ENCODE measurements around the gene PAX6.

Gene PAX6

DNA sequence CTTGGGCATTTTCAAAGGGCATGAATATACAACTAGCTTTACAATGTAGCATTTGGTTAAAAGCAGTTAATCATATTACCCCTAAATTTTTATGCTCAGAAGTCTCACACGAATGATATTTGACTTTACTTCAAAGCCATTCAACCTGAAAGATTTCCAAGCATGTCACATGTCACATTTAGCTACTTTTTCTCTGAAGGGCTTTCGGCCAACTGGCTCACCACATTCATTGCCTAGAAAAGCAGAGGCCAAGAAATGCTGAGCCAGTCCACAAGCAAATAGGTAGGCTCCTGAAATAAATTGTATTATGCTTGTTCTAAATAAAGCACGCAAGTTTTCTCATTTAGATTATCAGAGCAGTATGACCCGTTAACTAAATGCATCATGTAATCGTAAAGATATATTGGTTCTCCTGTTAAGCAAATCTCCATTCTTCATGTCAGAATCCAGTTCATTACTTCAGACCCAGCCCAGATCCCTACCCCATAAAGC, 30.6 kb downstream of the PAX6 start:
- no peaks in the 10 kb centered on the region for H3K27me3 ChIP-seq (ENCODE audit: insufficient read depth, low read depth)
- H3K4me3 ChIP-seq (IDR thresholded peaks at IDR 0.05; ENCODE audit: insufficient read depth, low read depth, low read length) = no peak overlapping the region
- H4K20me1 ChIP-seq (ENCODE audit: insufficient read depth) = no peaks in the 10 kb centered on the region
- TF ChIP-seq, protein P1, sequence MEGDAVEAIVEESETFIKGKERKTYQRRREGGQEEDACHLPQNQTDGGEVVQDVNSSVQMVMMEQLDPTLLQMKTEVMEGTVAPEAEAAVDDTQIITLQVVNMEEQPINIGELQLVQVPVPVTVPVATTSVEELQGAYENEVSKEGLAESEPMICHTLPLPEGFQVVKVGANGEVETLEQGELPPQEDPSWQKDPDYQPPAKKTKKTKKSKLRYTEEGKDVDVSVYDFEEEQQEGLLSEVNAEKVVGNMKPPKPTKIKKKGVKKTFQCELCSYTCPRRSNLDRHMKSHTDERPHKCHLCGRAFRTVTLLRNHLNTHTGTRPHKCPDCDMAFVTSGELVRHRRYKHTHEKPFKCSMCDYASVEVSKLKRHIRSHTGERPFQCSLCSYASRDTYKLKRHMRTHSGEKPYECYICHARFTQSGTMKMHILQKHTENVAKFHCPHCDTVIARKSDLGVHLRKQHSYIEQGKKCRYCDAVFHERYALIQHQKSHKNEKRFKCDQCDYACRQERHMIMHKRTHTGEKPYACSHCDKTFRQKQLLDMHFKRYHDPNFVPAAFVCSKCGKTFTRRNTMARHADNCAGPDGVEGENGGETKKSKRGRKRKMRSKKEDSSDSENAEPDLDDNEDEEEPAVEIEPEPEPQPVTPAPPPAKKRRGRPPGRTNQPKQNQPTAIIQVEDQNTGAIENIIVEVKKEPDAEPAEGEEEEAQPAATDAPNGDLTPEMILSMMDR (conservative IDR thresholded peaks at IDR 0.05; ENCODE audit: low read depth, low read length) = no peak
- H3K27ac ChIP-seq = no peak overlapping the region
- no peaks in the 10 kb centered on the region for H3K79me2 ChIP-seq (ENCODE audit: insufficient read depth, low read depth)
- H3K36me3 ChIP-seq (ENCODE audit: insufficient read depth) = no peaks in the 10 kb centered on the region
- no peak overlapping the region for H3K4me2 ChIP-seq
- no peak overlapping the region for H3K9ac ChIP-seq
- no peaks in the 10 kb centered on the region for H3K4me1 ChIP-seq (ENCODE audit: low read depth, poor library complexity, severe bottlenecking)
- H2AFZ ChIP-seq (ENCODE audit: low read depth) = no peak overlapping the region

DNA sequence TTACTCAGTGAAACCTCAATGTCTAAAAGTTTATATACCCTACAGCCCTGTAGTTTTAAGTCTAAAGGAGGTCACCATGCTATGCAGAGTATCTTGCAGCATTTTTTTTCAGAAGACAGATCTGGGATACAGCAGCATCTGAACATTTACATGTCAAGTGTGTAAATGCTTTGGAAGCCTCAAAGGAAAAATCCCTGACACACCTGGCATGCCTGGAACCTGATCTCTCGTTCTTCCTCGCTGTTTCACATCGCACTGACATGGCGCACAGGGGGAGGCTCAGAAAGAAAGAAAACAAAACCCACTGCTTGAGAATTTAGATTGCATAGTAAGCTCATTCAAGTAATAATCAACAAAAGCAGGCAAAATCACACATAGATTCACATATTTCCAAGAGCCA, 31.0 kb downstream of the PAX6 start:
- TF ChIP-seq, protein P1 (conservative IDR thresholded peaks at IDR 0.05; ENCODE audit: low read depth, low read length) = no peak

DNA sequence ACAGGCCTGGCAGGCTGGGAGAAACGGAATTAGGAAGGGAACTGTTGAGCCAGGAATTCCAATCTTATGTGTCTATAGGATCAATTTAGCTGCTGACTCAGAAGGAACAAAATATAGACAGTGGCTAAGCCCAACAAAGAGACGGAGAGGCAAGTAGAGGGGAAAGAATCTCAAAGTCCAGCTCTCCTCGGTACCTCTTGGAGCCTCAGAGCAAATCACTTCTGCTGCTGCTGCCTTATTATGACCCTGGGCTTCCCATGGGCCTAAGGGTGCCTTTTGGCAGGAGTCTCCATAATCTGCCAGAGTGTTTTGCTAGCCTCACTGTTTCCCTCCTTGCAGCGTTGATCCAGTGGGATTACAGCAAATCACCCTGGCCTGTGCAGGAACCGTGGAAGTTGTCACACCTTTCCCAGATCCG, 31.7 kb downstream of the PAX6 start:
- no peak overlapping the region for H3K27ac ChIP-seq
- H3K9ac ChIP-seq = no peak overlapping the region
- no peak overlapping the region for H3K4me2 ChIP-seq
- H3K36me3 ChIP-seq (ENCODE audit: insufficient read depth) = no peaks in the 10 kb centered on the region
- H3K4me3 ChIP-seq (IDR thresholded peaks at IDR 0.05; ENCODE audit: insufficient read depth, low read depth, low read length) = no peak overlapping the region
- TF ChIP-seq, protein P1 (conservative IDR thresholded peaks at IDR 0.05; ENCODE audit: low read depth, low read length) = no peak
- H3K79me2 ChIP-seq (ENCODE audit: insufficient read depth, low read depth) = no peaks in the 10 kb centered on the region
- no peaks in the 10 kb centered on the region for H4K20me1 ChIP-seq (ENCODE audit: insufficient read depth)
- H3K4me1 ChIP-seq (ENCODE audit: low read depth, poor library complexity, severe bottlenecking) = no peaks in the 10 kb centered on the region
- H3K27me3 ChIP-seq (ENCODE audit: insufficient read depth, low read depth) = no peaks in the 10 kb centered on the region
- H2AFZ ChIP-seq (ENCODE audit: low read depth) = no peak overlapping the region

More for the DNA sequence above, 31.0 kb downstream of the PAX6 start:
- Histone ChIP-seq H2AFZ (ENCODE audit: low read depth) (no peak overlapping the region), H3K4me1 (ENCODE audit: low read depth, poor library complexity, severe bottlenecking) (no peaks in the 10 kb centered on the region), H3K79me2 (ENCODE audit: insufficient read depth, low read depth) (no peaks in the 10 kb centered on the region), H3K4me3 (IDR thresholded peaks at IDR 0.05; ENCODE audit: insufficient read depth, low read depth, low read length) (no peak overlapping the region), H3K27me3 (ENCODE audit: insufficient read depth, low read depth) (no peaks in the 10 kb centered on the region), H3K36me3 (ENCODE audit: insufficient read depth) (no peaks in the 10 kb centered on the region), H4K20me1 (ENCODE audit: insufficient read depth) (no peaks in the 10 kb centered on the region), H3K27ac (no peak overlapping the region), H3K4me2 (no peak overlapping the region), H3K9ac (no peak overlapping the region)

DNA sequence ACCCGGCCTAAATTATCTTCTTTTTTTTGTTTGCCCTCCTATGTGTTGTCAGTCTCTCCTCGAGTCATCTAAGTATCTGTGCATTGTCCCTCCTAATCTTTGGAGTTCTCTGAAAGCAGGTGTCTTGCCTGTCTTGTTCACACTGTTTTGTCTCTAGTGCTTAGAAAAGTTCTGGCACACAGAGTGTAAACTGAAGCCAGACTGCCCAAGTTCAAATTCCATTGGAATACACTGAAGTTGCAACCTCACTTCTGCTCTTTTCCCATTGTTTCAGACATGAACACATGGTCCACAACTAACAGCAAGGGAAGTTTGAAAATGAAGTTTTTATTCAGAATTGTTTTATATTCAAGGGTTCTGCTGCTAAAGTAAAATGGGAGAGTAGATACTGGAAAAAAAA, 38.7 kb downstream of the PAX6 start:
- Histone ChIP-seq H3K4me3 (IDR thresholded peaks at IDR 0.05; ENCODE audit: insufficient read depth, low read depth, low read length) (no peak overlapping the region), H3K36me3 (ENCODE audit: insufficient read depth) (no peaks in the 10 kb centered on the region), H3K27ac (no peak overlapping the region), H4K20me1 (ENCODE audit: insufficient read depth) (no peaks in the 10 kb centered on the region), H3K4me2 (no peak overlapping the region), H2AFZ (ENCODE audit: low read depth) (no peak overlapping the region), H3K79me2 (ENCODE audit: insufficient read depth, low read depth) (no peaks in the 10 kb centered on the region), H3K27me3 (ENCODE audit: insufficient read depth, low read depth) (no peaks in the 10 kb centered on the region), H3K4me1 (ENCODE audit: low read depth, poor library complexity, severe bottlenecking) (no peaks in the 10 kb centered on the region), H3K9ac (no peak overlapping the region)
- TF ChIP-seq, protein P1 (conservative IDR thresholded peaks at IDR 0.05; ENCODE audit: low read depth, low read length) = no peak

Measured in KMS-11 (cell line).